Measurements from ENCODE around the gene NFYC.

Gene NFYC

DNA sequence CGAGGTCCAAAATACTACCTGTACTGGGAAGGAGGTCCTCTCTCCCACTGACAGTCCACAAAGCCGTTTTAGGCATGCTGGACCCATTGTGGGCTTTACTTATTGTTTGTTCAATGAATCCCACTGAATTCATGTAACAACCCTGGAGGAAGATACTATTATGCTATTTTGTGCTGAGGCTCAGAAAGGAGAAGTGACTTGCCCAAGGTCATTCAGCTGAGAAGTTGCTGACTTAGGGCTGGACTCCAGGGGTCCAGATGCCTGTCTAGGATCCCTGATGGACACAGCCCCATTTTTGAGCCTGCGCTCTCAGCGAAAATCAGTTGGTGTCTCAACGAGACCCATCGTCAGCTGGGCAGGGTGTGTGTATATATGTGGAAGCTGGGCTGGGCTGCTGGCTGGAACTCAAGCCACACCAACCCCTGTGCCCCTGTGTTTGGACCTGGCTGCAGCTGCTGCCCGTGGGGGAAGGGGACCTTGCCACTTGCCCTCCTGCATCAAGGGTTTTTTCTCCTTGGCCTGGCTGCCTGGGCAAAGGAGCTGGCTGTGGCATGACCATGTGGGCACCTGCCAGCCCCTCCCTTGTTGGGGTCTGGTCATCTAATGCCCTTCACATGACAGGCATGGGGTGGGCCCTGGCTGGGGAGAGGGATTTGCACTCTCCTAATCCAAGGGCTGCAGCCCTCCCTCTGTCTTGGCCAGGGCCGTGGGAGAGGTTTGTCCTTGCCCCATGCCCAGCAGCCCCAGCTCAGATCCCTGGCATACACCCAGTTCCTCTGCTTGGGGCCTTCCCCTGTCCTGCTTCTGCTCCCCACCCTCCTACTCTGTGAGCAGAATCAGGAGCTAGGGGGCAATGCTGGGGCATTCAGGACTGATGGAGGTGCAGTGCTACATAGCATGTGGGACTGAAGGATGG lies 107.1 kb downstream of the NFYC start:
- DNase-seq: no peak

DNA sequence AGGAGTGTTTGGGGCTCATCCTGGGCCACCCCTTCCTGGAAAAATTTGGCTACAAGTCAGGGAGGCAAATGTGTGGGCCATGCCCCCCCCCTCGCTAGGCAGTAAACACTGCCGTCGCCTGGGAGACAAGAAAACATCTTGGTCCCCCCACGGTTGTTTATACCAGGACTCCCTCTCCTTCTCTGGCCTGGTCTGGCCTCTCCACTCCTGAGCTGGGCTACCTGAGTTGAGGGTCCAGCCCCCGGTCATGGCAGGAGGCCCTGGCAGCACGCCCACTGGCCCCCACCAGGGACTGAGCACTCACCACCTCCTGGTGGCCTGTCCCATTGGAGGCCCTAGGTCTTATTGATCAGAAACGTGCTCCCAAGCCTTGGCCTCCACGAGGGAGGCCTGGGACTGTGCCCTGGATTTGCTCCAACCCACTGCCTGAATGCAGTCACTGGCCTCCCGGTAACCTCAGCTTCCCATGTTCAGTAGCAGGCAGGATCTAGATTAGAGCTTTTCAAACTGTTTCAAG lies 107.9 kb downstream of the NFYC start:
- DNase-seq: no peak

DNA sequence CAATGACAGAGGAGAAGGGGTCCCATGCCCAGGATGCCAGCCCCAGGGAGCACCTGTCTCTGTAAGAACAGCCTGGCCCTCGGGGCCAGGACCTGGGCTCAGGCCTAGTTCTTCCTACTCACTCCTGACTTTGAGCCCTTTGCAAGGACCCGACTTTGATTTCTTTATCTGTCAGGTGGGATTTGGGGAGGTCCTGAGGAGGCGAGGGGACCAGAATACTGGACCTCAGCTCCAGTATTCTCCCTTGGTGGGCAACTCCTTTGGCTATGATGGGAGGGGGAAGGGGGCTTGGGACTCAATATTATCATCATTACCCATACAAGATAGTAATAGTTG lies 110.2 kb downstream of the NFYC start:
- no peak for DNase-seq

DNA sequence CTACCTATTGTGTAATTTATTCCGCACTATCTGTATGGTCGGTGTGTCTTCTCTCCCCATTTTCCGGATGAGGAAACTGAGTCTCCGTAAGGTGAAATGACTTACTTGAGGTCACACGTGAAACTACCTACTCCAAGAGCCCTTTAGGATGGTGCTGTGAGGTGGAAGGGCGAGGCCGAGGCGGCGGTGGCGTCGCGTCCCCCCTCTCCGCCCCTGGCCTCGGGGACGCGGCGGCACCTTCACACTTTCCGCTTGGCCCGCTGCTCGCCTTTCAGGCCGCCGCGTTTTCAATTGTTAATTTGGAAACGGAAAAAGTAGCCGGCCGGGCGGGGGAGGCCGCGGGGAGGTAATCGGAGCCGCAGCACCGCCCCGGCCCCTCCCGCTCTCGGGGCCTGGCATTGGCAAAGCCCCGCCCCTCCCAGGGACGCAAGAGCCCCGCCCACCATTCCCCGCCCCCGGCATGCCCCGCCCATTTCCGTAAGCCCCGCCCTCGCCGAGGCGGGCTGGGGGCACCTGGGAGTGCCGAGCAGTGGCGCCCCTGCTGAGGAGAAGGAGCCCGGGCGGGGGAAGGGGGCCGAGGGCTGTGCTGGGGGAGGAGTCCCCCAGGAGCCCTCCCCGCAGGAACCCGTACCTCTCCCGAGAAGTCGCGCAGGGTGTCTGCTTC lies 110.7 kb downstream of the NFYC start:
- peak; percentile 76 for DNase-seq

DNA sequence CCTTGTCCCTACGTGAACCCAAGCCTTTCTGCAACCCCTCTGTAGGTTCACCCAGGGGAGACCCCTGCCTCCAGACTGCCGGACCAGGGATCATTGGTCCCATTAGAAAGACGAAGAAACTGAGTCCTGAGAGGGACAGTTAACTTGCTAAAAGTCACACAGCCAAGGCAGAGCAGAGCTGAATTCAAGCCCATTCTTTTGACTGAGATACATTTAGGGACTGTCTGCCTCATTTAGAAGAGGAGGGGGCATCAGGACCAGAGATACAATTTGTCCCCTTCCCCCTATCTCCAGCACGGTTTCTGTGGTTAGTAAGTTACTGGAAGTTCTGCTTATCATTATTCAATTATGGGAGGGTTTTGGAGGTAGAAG lies 111.2 kb downstream of the NFYC start:
- no peak for DNase-seq

DNA sequence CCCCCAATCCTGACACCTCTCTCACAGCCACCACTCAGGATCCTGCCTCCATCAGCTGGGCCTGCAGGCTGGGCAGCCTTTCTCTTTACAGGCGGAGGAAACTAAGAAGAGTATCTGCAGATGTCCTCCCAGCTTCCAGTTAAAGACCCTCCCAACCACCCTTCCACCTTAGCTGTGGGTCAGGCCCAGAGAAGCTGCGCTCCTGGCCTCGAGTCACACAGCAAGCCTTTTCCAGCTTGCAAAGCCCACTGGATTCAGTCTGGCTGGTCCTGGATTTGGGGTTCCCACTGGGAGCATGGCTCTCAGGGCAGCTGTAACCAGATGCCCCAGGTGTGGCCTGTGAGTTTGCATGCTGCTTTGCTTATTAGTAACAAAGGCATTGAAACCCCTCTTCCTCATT lies 111.9 kb downstream of the NFYC start:
- no peak for DNase-seq

DNA sequence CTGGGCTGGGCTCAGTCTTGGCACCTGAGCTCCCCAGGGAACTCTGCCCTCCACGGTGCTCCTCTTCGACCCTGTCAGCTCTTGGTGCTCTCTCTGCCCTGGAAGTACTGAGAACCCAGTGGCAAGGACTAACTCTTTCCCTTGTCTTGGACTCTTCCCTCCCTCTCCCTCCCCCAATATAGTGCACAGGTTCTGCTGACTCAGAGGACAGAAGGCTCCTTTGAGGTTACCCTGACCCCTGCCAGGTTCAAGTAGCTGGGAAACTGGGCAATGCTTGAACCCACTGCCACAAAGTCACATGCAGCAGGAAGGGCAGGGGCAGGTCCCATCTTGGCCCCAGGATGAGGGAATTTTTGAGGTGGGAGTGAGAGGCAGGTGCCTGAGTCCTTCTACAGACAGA lies 112.4 kb downstream of the NFYC start:
- DNase-seq: no peak

DNA sequence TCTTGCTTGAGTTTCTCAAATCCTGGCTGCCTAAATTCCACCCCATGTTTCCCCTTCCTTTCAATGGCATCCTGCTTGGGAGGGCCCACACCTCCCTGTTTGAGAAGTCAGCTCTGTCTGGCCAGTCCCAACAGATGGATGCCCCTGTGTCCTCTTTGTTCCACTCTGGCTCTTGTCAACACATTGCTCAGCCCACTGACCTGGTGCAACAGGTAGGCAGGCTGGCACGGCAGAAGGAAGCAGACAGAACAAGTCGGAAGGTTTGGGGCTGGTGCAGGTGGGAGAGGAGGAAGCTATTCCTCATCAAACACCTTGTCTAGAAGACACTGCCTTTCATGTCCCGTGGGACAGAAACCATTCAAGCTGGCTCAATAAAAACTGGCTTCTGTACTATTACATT lies 114.7 kb downstream of the NFYC start:
- DNase-seq: no peak

DNA sequence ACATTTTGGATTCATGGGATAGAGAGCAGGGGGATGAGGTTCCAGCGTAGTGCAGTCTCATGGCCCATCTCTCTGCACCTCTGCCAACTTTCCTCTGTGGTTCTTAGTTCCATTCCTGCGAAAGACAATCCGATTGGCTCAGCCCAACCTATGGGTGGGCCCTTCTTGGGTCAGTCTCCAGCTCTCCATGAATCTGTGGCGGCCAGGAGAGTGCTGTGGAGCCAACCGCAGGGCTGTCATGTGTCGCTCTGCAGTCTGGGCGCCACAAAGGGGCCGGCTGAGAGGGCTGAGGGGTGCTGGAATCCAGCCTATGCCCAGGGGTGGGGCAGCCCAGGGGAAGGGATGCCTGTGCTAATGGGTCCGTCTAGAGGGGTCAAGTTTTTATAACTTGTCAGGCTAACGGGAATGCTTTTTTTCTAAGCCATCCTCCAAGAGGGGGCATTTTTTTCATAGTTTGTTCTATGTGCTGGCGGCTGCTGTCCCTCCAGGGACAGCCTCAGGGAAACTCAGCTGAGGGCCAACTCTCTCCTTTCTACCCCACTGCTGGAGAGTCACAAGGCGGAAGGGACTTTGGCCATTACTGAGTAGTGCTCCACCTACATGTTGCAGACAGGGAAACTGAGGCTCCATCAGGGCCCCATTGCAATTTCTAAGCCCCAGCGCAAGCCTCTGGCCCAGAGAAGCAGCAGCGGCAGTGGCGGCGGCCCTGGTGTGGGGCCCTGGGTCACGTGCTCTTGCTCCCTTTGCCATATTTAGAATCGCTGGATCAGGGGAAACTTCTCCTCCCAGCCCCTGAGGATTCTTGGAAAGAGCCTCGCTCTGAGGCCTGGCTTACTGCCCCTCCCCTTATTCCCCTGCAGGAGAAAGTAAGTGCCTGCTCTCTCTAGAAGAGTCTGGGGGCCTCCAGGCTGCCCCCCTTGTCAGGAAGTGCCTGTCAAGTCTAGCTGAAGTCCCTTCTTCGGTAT lies 115.5 kb downstream of the NFYC start:
- DNase-seq: no peak

DNA sequence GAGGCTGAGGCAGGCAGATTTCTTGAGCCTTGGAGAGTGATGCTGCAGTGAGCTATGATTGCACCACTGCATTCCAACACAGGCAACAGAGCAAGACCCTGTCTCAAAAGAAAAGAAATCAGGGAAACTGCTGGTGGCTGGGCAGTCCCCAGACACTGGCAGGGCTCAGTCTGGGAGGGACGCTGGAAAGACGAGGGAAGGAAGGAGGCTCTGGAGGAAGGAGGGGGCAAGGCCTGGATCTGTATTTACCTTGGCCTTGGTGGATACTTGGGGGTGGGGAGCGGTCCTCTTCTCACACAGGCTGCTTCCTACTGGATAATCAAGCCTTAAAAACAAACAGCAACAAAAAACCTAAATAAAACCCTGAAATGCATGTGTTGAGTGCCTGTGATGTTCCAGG lies 116.5 kb downstream of the NFYC start:
- no peak for DNase-seq

DNA sequence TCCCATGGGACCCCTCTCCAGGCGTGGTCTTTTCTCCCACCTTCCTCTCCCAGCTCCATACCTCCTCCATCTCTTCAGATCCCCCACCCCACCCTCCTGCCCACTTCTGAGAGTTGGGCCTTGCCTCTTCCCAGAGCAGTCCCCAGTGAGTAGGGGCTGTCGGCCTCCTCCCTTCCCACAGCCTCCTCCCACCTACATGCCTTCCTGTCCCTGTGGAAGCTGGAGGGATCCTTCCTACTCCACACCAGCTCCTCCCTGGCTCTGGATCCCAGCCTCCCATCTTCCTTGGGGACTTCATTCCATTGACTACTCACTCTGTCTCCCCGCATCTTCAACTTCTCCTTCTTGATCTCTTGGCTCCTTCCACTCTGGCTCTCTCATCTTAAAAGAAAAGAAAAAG lies 116.9 kb downstream of the NFYC start:
- DNase-seq: no peak

DNA sequence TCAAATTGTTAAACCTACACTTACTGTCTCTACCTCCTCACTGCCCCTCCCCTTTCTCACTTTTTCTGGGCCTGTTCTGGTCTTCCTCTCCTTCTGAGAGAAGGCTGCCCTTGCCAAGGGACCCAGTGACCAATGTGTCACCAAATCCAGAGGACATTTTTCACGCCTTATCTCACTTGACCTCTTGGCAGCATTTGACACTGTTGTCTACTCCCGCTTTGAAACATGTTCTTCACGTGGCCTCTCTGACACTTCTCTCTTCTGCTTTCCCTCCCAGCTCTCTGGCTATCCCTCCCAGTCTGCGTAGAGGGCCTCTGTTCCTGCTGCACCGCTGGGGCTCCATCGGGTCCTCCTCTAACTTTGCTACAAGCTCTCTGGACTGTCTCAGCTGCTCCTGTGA lies 117.4 kb downstream of the NFYC start:
- no peak for DNase-seq

DNA sequence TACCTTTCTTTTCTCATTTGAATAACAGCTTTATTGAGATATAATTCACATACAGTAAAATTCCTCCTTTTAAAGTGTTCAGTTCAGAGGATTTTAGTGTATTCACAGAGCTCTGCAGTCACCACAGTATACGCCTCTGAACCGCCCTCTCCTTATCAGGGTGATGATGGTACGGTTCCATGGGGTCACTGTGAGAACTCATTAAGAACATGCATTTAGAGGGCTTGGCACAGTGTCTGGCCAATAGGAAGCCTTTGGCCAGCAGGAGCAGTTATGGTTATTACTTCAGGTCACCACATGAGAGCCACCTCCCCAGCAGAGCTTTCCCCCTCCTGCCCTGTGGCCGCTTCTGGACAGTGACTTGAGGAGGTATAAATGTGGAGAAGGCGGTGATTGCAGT lies 119.4 kb downstream of the NFYC start:
- DNase-seq: no peak

DNA sequence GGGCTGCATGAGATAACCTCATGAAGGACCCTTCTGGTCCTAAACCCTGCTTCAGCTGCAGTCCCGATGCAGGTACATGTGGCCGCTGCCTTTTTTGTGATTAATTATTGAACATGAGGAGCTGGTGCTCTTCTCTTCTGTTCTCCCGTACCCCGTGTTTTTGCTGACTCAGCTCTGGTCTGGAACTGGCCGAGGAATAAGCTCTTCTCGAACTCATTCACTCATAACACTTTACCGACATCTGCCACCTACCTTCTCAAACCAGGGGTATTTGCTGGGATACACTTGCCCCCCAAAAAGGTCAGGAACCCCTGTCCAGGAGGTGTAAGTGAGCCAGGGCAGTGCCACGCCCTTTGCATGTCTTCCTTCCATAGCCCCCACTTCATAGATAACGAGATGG lies 123.9 kb downstream of the NFYC start:
- DNase-seq: no peak

DNA sequence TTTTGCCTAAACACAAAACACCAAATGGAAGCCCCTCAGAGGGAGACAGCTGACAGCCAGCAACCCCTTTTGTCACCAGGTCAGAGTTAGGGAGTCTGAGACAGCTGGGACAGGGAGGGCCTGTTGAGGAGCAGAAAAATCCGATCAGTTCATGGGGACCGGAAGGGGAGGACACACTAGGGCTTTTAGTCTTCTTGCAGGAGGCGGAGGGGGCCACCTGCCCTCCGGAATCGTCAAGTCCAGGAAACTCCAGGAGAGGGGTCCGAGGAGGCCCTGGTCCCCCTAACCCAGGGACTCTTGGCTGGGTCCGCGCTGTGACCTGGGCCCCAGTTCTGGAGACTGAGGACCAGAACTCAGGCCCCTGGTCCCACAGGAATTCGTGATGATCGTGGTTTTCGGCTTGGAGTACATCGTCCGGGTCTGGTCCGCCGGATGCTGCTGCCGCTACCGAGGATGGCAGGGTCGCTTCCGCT lies 126.3 kb downstream of the NFYC start:
- no peak for DNase-seq

DNA sequence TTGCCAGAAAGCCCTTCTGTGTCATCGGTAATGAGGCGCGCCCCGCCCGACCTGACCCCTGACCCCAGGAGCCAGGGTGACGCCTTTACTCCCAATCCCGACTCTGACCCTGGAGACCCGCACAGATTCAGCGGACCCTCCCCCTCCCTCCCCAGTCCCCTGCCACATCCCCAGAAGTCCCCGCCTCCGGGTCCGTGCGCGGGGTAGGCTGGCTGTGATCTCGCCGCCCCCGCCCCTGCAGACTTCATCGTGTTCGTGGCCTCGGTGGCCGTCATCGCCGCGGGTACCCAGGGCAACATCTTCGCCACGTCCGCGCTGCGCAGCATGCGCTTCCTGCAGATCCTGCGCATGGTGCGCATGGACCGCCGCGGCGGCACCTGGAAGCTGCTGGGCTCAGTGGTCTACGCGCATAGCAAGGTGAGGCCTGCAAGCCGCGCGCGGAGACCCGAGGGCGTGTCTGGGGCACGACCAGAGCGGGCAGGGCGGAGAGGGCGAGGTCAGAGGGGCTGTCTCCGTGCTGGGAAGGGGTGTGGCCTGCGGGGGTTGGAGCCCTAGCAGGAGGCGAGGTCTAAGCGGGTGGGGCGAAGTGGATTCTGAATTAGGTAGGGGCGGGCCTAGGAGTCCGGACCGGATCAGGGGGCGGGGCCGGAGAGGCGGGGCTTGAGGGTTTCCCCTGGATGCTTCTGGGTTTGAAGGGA lies 126.9 kb downstream of the NFYC start:
- DNase-seq: peak; percentile 65

DNA sequence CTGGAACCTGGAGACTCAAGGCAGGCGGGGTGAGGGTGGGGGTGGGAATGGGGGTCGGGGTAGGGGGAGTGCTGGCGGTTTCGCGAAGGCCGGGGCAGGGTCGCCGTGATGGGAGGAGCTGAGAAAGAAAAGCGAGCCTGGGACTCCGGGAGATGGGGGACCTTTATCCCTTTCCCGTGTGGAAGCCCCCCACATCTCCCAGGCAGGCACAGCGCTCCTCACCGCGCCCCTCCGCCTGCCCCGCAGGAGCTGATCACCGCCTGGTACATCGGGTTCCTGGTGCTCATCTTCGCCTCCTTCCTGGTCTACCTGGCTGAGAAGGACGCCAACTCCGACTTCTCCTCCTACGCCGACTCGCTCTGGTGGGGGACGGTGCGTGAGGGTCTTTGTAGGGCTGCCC lies 127.6 kb downstream of the NFYC start:
- DNase-seq: no peak

DNA sequence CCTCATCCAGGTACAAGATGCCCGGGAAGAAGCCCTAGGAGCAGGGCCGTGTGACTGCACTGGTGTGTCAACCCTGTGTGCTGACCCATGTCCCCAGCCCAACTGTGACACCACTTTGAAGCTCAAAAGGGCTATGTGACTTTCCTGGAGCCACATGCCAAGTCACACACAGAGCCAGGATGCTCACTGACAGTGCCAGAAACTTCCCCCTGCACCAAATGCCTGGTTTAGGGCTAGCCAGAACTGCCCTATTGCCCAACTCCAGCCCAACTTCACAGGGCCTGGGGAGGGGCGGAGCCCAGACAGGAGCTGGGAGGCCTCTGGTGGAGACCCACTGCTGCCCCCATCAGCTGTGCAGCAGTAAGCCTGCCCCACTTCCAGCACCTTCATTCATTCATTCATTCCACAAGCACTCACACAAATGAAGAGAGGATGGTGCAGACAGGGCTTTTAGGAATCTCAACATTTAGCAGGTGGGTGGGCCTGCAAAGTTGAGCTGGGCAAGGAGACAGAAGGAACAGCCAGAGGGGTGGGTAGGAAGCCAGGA lies 128.8 kb downstream of the NFYC start:
- peak; percentile 20 for DNase-seq

Measured in NCI-H82 (cell line).